Colonic mucosa (tissue), 4 donors: ENCODE results near the gene CCDC12. TPM values are rescaled to one million over a fixed set of nuclear protein-coding genes. Genes with fewer than 3 reads are reported as not detected.

Experiments
- DNase-seq: peaks from one replicate; pipeline ENCODE4 v3.0.0-alpha.2; 2020
- H3K27ac ChIP-seq: fragments of 200-600 bp; one replicate; pipeline ENCODE4 v1.8.0; 2021
- H3K27me3 ChIP-seq: fragments of 200-600 bp; one replicate; pipeline ENCODE4 v1.8.0; 2021
- H3K36me3 ChIP-seq: fragments of 200-600 bp; one replicate; pipeline ENCODE4 v1.8.0; 2021
- H3K4me1 ChIP-seq: fragments of 200-600 bp; one replicate; pipeline ENCODE4 v1.8.0; 2021; ENCODE audit warnings: mild to moderate bottlenecking
- H3K4me3 ChIP-seq: fragments of 200-600 bp; one replicate; pipeline ENCODE4 v1.8.0; 2021
- H3K9ac ChIP-seq, 2 donors: one replicate each; pipeline ENCODE4 v1.7.0; 2013; ENCODE audit warnings: control low read depth in 2 of 2, low read depth in 2 of 2, low read length in 2 of 2
- H3K9me3 ChIP-seq: fragments of 200-600 bp; one replicate; pipeline ENCODE4 v1.8.0; 2021
- CTCF ChIP-seq: fragments of 200-600 bp; IDR thresholded peaks from one replicate; pipeline ENCODE4 v1.8.0; 2022; ENCODE audit warnings: antibody characterized with exemption, mild to moderate bottlenecking
- intact Hi-C: fragments of 100-400 bp; cut with DNase I; formaldehyde crosslinking; loops from one replicate; pipeline ENCODE4 v1.14.1; 2022
- total RNA-seq, 2 donors: library from RNA; stranded (reverse); fragmentation: NEBNext Ultra II Directional in 1 of 2; extraction: Animal tissue kit (Norgen Biotek cat#: 25700) in 1 of 2; gene quantifications; one replicate each; pipeline ENCODE4 v1.2.1, GENCODE V29; 2021
- donor health status: healthy.
- donor health status: DM: no; HTN: no; CAD: no.
- donor health status: DM: no; HTN: no; CAD: no.

The CCDC12 gene
- total RNA-seq, 2 donors from 2014 or later = 34.1 to 55.7 TPM

DNA sequence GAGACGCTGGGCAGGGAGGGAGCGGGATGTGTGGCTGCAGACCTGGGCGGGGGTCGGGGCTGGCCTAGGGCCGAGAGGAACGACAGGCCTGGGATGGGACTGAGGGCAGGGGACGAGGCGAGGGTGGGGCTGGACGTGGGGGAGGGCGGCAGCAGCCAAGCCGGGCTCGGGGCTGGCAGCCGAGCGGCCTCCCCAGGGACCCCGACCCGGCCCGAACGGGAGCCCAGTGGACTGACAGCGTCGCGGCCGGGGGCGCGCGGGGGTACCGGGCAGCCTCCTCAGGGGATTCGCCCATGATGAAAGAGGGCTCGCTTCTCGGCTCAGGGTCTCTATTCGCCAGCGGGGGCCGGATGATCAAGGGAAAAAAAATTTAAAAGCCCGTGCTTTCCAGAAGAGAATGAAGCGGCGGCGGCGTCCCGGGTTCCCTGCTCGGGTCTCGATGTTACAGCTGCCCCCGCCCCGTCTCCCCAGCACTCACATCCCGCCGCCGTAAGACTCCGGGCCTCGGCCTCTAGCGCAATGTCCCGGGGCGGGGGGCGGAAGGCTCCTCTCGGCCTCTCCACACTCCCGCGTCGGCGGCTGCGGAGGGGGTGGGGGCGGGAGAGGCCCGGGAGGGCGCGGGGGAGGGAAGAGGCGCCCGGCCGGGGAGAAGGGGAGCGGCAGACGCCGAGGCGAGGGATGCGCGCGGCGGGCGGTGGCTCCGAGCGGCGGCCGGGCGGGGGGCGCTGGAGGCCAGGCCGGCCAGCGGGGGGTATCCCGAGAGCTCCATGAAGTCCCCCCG, 94.8 kb downstream of the CCDC12 start:
- TF ChIP-seq CTCF = no peak
- H3K9me3 ChIP-seq = no peaks in the 10 kb centered on the region
- DNase-seq = no peak
- H3K27me3 ChIP-seq = peaks cover 43% of the 10 kb centered on the region
- H3K4me1 ChIP-seq = peaks cover 7% of the 10 kb centered on the region
- intact Hi-C loops = no loop called here
- peak overlapping the region; percentile 19 for H3K27ac ChIP-seq
- no peaks in the 10 kb centered on the region for H3K36me3 ChIP-seq
- H3K9ac ChIP-seq = peak overlapping the region in 1 of 2 donors; percentile 43
- peak overlapping the region; percentile 27 for H3K4me3 ChIP-seq

- TF ChIP-seq CTCF = no peak
- DNase-seq = no peak
- Histone ChIP-seq H3K9ac (peak overlapping the region in 1 of 2 donors; percentile 43), H3K36me3 (no peaks in the 10 kb centered on the region), H3K27ac (no peak overlapping the region), H3K27me3 (peaks cover 43% of the 10 kb centered on the region), H3K4me1 (peaks cover 7% of the 10 kb centered on the region), H3K9me3 (no peaks in the 10 kb centered on the region), H3K4me3 (peak overlapping the region; percentile 27)
- intact Hi-C loops = no loop called here
Measured at GRCh38 chr3:46880884-46881595, 95.5 kb downstream of the CCDC12 start.

DNA sequence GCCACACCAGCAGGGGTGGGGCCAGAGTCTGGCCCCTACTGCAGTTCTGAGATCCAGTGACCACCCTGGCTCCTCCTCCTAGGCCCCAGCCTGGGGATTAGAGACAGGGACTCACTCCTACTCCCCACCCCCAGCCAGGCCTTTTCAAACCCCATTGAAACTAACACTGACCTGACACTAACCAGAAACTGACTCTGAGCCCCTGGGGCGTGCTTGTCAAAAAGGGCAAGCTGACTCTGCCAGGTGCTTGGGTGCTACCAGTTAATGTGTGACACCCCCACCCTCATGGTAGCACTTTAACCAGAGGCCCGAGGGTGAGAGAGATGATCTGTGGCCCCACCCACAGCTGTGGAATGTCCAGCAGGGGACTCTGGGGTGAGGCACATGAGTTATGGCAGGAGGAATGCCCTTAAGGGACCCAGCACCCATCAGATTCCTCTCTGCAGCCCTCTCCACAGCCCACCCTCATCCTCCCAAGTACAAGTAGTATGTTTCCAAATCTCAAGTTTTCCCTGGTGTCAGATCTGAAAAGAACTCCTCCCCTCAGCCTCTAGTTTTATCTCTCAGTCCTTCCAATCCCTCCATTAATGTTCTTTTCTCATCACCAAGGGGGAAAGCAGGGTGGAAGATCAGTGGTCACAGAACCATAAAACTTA, 97.6 kb downstream of the CCDC12 start:
- no peak overlapping the region for H3K27ac ChIP-seq
- H3K4me3 ChIP-seq = no peak overlapping the region
- TF ChIP-seq CTCF = no peak
- peaks cover 33% of the 10 kb centered on the region for H3K27me3 ChIP-seq
- peaks cover 7% of the 10 kb centered on the region for H3K4me1 ChIP-seq
- intact Hi-C loops = no loop called here
- no peak for DNase-seq
- no peak overlapping the region for H3K9ac ChIP-seq
- H3K9me3 ChIP-seq = no peaks in the 10 kb centered on the region
- H3K36me3 ChIP-seq = no peaks in the 10 kb centered on the region

- DNase-seq = no peak
- Histone ChIP-seq H3K9ac (no peak within 1 kb of the TSS), H3K4me3 (no peak within 1 kb of the TSS), H3K4me1 (peaks cover 4% of the 10 kb centered on the region), H3K36me3 (no peaks in the 10 kb centered on the region), H3K27me3 (peaks cover 21% of the 10 kb centered on the region), H3K27ac (no peak within 1 kb of the TSS), H3K9me3 (no peaks in the 10 kb centered on the region)
- TF ChIP-seq CTCF = no peak
- intact Hi-C loops = no loop called here
Measured at GRCh38 chr3:46877406-46878125, 99.0 kb downstream of the CCDC12 start, which contains the start of gene PTH1R. Gene PTH1R, plus strand, starts transcription at chr3:46877721. Its CDS starts 5,839 bp downstream, at chr3:46883560.
